ENCODE results near the gene CENPS.

- TF ChIP-seq CTCF (conservative IDR thresholded peaks at IDR 0.05; ENCODE audit: low read length) (0 out of 2 replicates have a peak, but pooled peaks have one; percentile 13), EZH2phosphoT487 (IDR thresholded peaks at IDR 0.05; ENCODE audit: borderline replicate concordance, low read depth, low read length) (no peak)
These were observed 42.2 kb downstream of the CENPS start, which contains the start of gene DFFA for GRCh38 chr1:10472220-10473144.
